H1 (cell line): ENCODE data around the gene QPCTL. TPM values are rescaled to one million over a fixed set of nuclear protein-coding genes. Genes with fewer than 3 reads are reported as not detected.

Experiments used
- CTCF ChIA-PET: fragments of 300-600 bp; sonication (Branson Sonifier 250); formaldehyde crosslinking; loops from one replicate; lab custom pipeline; 2021; ENCODE audit not compliant: partially characterized antibody; lab: Charles Lee
- POLR2A ChIA-PET: fragments of 300-600 bp; sonication (Branson Sonifier 250); formaldehyde crosslinking; loops from one replicate; lab custom pipeline; 2021; ENCODE audit warnings: inconsistent platforms; ENCODE audit not compliant: partially characterized antibody; lab: Charles Lee
- DNase-seq, 2 experiments: peaks; one replicate each; pipeline versions ENCODE4 v3.0.0 to v3.0.0-alpha.2; 2010 to 2022; ENCODE audit warnings: low spot score in 2 of 2, low read depth in 1 of 2, mixed read lengths in 1 of 2
- FAIRE-seq: peaks from 2 replicates; lab custom pipeline; 2011; peaks lifted over from hg19 to GRCh38; lab: Jason Lieb, UNC
- H2AFZ ChIP-seq: 2 replicates; pipeline ENCODE4 v1.8.1; 2012; ENCODE audit warnings: low read length, inconsistent platforms
- H2AK5ac ChIP-seq: 2 replicates; pipeline ENCODE4 v1.6.1; 2013; ENCODE audit warnings: low read depth, low read length
- H2BK120ac ChIP-seq: replicated peaks from 2 replicates; pipeline ENCODE3; 2013; ENCODE audit warnings: low read depth, low read length, inconsistent platforms
- H2BK12ac ChIP-seq: 2 replicates; pipeline ENCODE4 v1.6.1; 2013; ENCODE audit warnings: low read depth, low read length
- H2BK15ac ChIP-seq: 2 replicates; pipeline ENCODE4 v1.6.1; 2013; ENCODE audit warnings: low read length
- H2BK20ac ChIP-seq: 2 replicates; pipeline ENCODE4 v1.6.1; 2013; ENCODE audit warnings: low read length
- H2BK5ac ChIP-seq: 2 replicates; pipeline ENCODE4 v1.6.1; 2013; ENCODE audit warnings: low read depth, low read length
- H3K14ac ChIP-seq: 2 replicates; pipeline ENCODE4 v1.6.1; 2013; ENCODE audit warnings: inconsistent platforms; ENCODE audit not compliant: insufficient read length
- H3K18ac ChIP-seq: 2 replicates; pipeline ENCODE4 v1.6.1; 2013; ENCODE audit warnings: low read length; ENCODE audit errors: extremely low read depth
- H3K23ac ChIP-seq: 2 replicates; pipeline ENCODE4 v1.6.1; 2013; ENCODE audit warnings: inconsistent platforms; ENCODE audit not compliant: insufficient read length
- H3K23me2 ChIP-seq: 2 replicates; pipeline ENCODE4 v1.6.1; 2013; ENCODE audit warnings: low read depth, low read length
- H3K27ac ChIP-seq: 2 replicates; pipeline ENCODE4 v1.6.1; 2011; ENCODE audit warnings: low read depth, low read length, inconsistent platforms
- H3K27me3 ChIP-seq, 4 experiments: replicated peaks in 1 of 4; 1 replicate in 1 of 4; 2 replicates in 3 of 4; pipeline versions ENCODE4 v1.6.1 to v1.8.1; 2011 to 2013; ENCODE audit warnings: low read length in 3 of 4, mild to moderate bottlenecking in 3 of 4, inconsistent platforms in 2 of 4, mixed read lengths in 2 of 4, moderate library complexity in 1 of 4; ENCODE audit not compliant: control insufficient read depth in 3 of 4, insufficient read depth in 3 of 4; ENCODE audit errors: extremely low read depth in 1 of 4
- H3K36me3 ChIP-seq, 4 experiments: 2 replicates each; pipeline versions ENCODE4 v1.6.1 to v1.8.1; 2011 to 2013; ENCODE audit warnings: mild to moderate bottlenecking in 4 of 4, low read length in 3 of 4, moderate library complexity in 2 of 4, control low read depth in 1 of 4, inconsistent platforms in 1 of 4; ENCODE audit not compliant: insufficient read depth in 4 of 4, control insufficient read depth in 2 of 4
- H3K4ac ChIP-seq: replicated peaks from 2 replicates; pipeline ENCODE3; 2013; ENCODE audit warnings: low read length, low read depth, mixed read lengths, inconsistent platforms; ENCODE audit not compliant: insufficient read length
- H3K4me1 ChIP-seq, 4 experiments: replicated peaks in 1 of 4; 1 replicate in 1 of 4; 2 replicates in 3 of 4; pipeline versions ENCODE4 v1.6.1 to v1.8.1; 2011 to 2013; ENCODE audit warnings: low read length in 3 of 4, inconsistent platforms in 2 of 4, mixed read lengths in 1 of 4; ENCODE audit not compliant: insufficient read depth in 4 of 4, control insufficient read depth in 3 of 4
- H3K4me2 ChIP-seq, 2 experiments: 2 replicates each; pipeline versions ENCODE4 v1.6.1 to v1.8.1; 2011 to 2013; ENCODE audit warnings: low read depth in 2 of 2, low read length in 2 of 2, control low read depth in 1 of 2, inconsistent platforms in 1 of 2, mild to moderate bottlenecking in 1 of 2; ENCODE audit not compliant: insufficient read depth in 1 of 2
- H3K4me3 ChIP-seq, 4 experiments: fragments of 200-600, 300-600 bp in 1 of 4; sonication (generic), shearing (Covaris generic), sonication (Bioruptor Twin) in 1 of 4; 2 replicates each; pipeline versions ENCODE4 v1.5.1 to v1.8.1; 2011 to 2016; ENCODE audit warnings: low read length in 4 of 4, low read depth in 3 of 4, control low read depth in 2 of 4, inconsistent platforms in 2 of 4, mild to moderate bottlenecking in 2 of 4, mixed read lengths in 1 of 4, moderate library complexity in 1 of 4; ENCODE audit not compliant: insufficient read depth in 2 of 4; ENCODE audit errors: extremely low read depth in 1 of 4
- H3K56ac ChIP-seq: replicated peaks from 2 replicates; pipeline ENCODE3; 2013; ENCODE audit warnings: low read depth, mild to moderate bottlenecking, mixed read lengths, low read length, inconsistent platforms; ENCODE audit not compliant: insufficient read length
- H3K79me1 ChIP-seq: 2 replicates; pipeline ENCODE4 v1.6.1; 2013; ENCODE audit warnings: low read depth, low read length, control low read depth
- H3K79me2 ChIP-seq, 2 experiments: 2 replicates each; pipeline versions ENCODE4 v1.6.1 to v1.8.1; 2012 to 2013; ENCODE audit warnings: low read length in 2 of 2, mild to moderate bottlenecking in 2 of 2, inconsistent platforms in 1 of 2; ENCODE audit not compliant: insufficient read depth in 2 of 2, control insufficient read depth in 1 of 2
- H3K9ac ChIP-seq, 4 experiments: replicated peaks in 1 of 4; 1 replicate in 1 of 4; 2 replicates in 3 of 4; pipeline versions ENCODE4 v1.6.1 to v1.8.1; 2011 to 2013; ENCODE audit warnings: low read depth in 3 of 4, low read length in 3 of 4, control low read depth in 2 of 4, mild to moderate bottlenecking in 2 of 4, moderate library complexity in 2 of 4, inconsistent platforms in 1 of 4; ENCODE audit errors: extremely low read depth in 1 of 4
- H3K9me3 ChIP-seq, 2 experiments: 2 replicates each; pipeline versions ENCODE4 v1.6.1 to v1.8.1; 2012 to 2013; ENCODE audit warnings: mild to moderate bottlenecking in 2 of 2, moderate library complexity in 2 of 2, control low read depth in 1 of 2, inconsistent platforms in 1 of 2, low read depth in 1 of 2, low read length in 1 of 2, mixed read lengths in 1 of 2; ENCODE audit not compliant: insufficient read depth in 2 of 2
- H4K20me1 ChIP-seq, 2 experiments: replicated peaks in 1 of 2; 2 replicates each; pipeline versions ENCODE3 to v1.8.1; 2011 to 2013; ENCODE audit warnings: inconsistent platforms in 2 of 2, low read length in 2 of 2, mild to moderate bottlenecking in 1 of 2; ENCODE audit not compliant: insufficient read depth in 2 of 2, control insufficient read depth in 1 of 2
- H4K5ac ChIP-seq: 2 replicates; pipeline ENCODE4 v1.6.1; 2013; ENCODE audit warnings: low read length, low read depth, mixed read lengths, inconsistent platforms; ENCODE audit not compliant: insufficient read length
- H4K8ac ChIP-seq: 2 replicates; pipeline ENCODE4 v1.8.0; 2013; ENCODE audit warnings: mild to moderate bottlenecking, moderate library complexity, low read length, inconsistent platforms; ENCODE audit not compliant: insufficient read depth; ENCODE audit errors: extremely low read depth
- H4K91ac ChIP-seq: replicated peaks from 2 replicates; pipeline ENCODE3; 2013; ENCODE audit warnings: low read length, mixed read lengths, inconsistent platforms; ENCODE audit not compliant: insufficient read length
- ATF2 ChIP-seq: IDR thresholded peaks from 2 replicates; pipeline ENCODE4 v1.6.1; 2012; ENCODE audit warnings: low read length, inconsistent platforms
- BRCA1 ChIP-seq: IDR thresholded peaks from 2 replicates; pipeline ENCODE4 v1.6.1; 2012; ENCODE audit warnings: low read depth, low read length, improper control_type of control experiment
- CBX8 ChIP-seq: fragments of 300-800, 300-1000 bp; sonication (generic); IDR thresholded peaks from 2 replicates; pipeline ENCODE4 v1.7.1; 2016; ENCODE audit warnings: low read depth, low read length, borderline replicate concordance
- POLR2A ChIP-seq, 2 experiments: IDR thresholded peaks; 1 replicate in 1 of 2; 2 replicates in 1 of 2; pipeline ENCODE4 v1.6.1; 2011; ENCODE audit warnings: low read depth in 2 of 2, low read length in 2 of 2, mild to moderate bottlenecking in 2 of 2; ENCODE audit errors: control extremely low read depth in 1 of 2
- POU5F1 ChIP-seq: IDR thresholded peaks from 2 replicates; pipeline ENCODE4 v1.6.1; 2011; ENCODE audit warnings: low read depth, mild to moderate bottlenecking, low read length, moderate library complexity
- SP1 ChIP-seq: IDR thresholded peaks from 2 replicates; pipeline ENCODE4 v1.6.1; 2011; ENCODE audit warnings: low read depth, low read length
- TAF1 ChIP-seq: IDR thresholded peaks from 2 replicates; pipeline ENCODE4 v1.6.1; 2011; ENCODE audit warnings: mild to moderate bottlenecking, low read depth, low read length
- YY1 ChIP-seq: IDR thresholded peaks from 2 replicates; pipeline ENCODE4 v1.6.1; 2011; ENCODE audit warnings: low read depth, mild to moderate bottlenecking, low read length
- WGBS, 2 experiments: shearing (Covaris generic) in 1 of 2; methylation state at CpG; one replicate each; pipeline versions ENCODE4 v1.1.6 to v1.1.7; 2013 to 2015; ENCODE audit warnings: low lambda C conversion rate in 2 of 2, mixed read lengths in 2 of 2, inconsistent platforms in 1 of 2, low coverage in 1 of 2, missing lambda C conversion rate in 1 of 2; ENCODE audit not compliant: insufficient replicate concordance in 2 of 2, insufficient coverage in 1 of 2, insufficient read length in 1 of 2; ENCODE audit errors: extremely low coverage in 1 of 2, missing lambda C conversion rate in 1 of 2; 5-methylcytosine and 5-hydroxymethylcytosine counted together
- polyA plus RNA-seq, 7 experiments: library from polyadenylated mRNA; depleted of rRNA in 3 of 7; stranded (reverse) in 5 of 7; unstranded in 2 of 7; fragments of >200 nt in 5 of 7; fragments of 200-250 nt in 2 of 7; gene quantifications; 1 replicate in 5 of 7; 2 replicates in 1 of 7; 4 replicates in 1 of 7; pipeline versions ENCODE4 v1.2.1 to v1.2.3, GENCODE V29; 2011 to 2013; ENCODE audit warnings: missing spikeins in 2 of 7, mixed read lengths in 2 of 7
- total RNA-seq: library from RNA; stranded (reverse); fragmentation: NEBNext Ultra II Directional; extraction: Animal tissue kit (Norgen Biotek cat#: 25700); gene quantifications from 2 replicates; pipeline ENCODE4 v1.2.1, GENCODE V29; 2021

Gene QPCTL
- total and polyA plus RNA-seq, 2 of the 8 experiments (the other 6 are each of a cell fraction or from before 2014, with no cell fraction given), result 25.2 to 35.3 TPM

DNA sequence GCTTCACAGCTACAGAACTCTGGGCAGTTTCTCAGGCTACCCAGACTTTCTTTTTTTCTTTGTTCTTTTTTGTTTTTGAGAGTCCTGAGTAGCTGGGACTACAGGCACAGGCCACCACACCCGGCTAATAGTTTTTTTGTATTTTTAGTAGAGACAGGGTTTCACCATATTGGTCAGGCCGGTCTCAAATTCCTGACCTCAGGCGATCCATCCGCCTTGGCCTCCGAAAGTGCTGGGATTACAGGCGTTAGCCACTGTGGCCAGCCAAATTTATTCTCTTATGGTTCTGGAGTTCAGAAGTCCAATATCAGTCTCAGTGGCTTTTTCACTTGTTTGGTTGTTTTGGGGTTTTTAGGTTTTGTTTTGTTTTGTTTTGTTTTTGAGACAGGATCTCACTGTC, 53.1 kb downstream of the QPCTL start:
- CTCF ChIA-PET, result interaction anchor here (0.7 kb wide), 2 partner anchors 10 to 19 kb away, joined by 3 read pairs; no protein-coding TSS in a partner anchor
- Histone ChIP-seq H4K91ac (no peak overlapping the region), H2BK20ac (no peak overlapping the region), H2BK15ac (no peak overlapping the region), H3K9me3 (no peaks in the 10 kb centered on the region), H2BK12ac (no peak overlapping the region), H3K23ac (no peak overlapping the region), H2AFZ (peak overlapping the region; percentile 47; the same call in 1 of the 2 replicates), H3K36me3 (no peaks in the 10 kb centered on the region), H2BK5ac (no peak overlapping the region), H3K18ac (no peak overlapping the region), H2AK5ac (no peak overlapping the region), H3K23me2 (no peaks in the 10 kb centered on the region), H3K4ac (no peak overlapping the region), H3K27me3 (no peaks in the 10 kb centered on the region; a peak in 1 of 7 replicates), H3K4me1 (no peaks in the 10 kb centered on the region), H4K20me1 (no peaks in the 10 kb centered on the region), H3K4me3 (no peak overlapping the region), H3K79me2 (no peaks in the 10 kb centered on the region), H3K14ac (no peak overlapping the region), H3K4me2 (no peak overlapping the region), H4K8ac (no peak overlapping the region), H2BK120ac (no peak overlapping the region), H3K27ac (no peak overlapping the region), H3K79me1 (no peaks in the 10 kb centered on the region), H4K5ac (no peak overlapping the region), H3K9ac (no peak overlapping the region), H3K56ac (no peak overlapping the region)
- TF ChIP-seq YY1 (no peak), ATF2 (no peak), CBX8 (no peak), POLR2A (IDR thresholded peaks at IDR 0.05; ENCODE audit: control extremely low read depth in 1 of 2, low read depth in 2 of 2, low read length in 2 of 2) (no peak), BRCA1 (no peak), POU5F1 (no peak), TAF1 (no peak), SP1 (no peak)
- POLR2A ChIA-PET, result interaction anchor here (1.6 to 2.0 kb wide), 2 partner anchors 24 to 53 kb away, joined by 5 read pairs; partner anchors contain the start of genes QPCTL and SIX5
- DNase-seq, result no peak
- WGBS, 2 experiments, result 94% methylated on average over 6 of the region's 6 CpGs; no CpG with 5 or more reads in 1 of the 2 experiments
- FAIRE-seq, result no peak
